GM21786 (cell line): ENCODE results near the gene DOCK9.
"Not testable (repeated sequence)": the region's sequence is repeated elsewhere in the genome, so short reads cannot be mapped to it uniquely, and the experiment has no call there.

ENCODE experiments used
- ATAC-seq: cut with Tn5 transposase; IDR thresholded peaks from one replicate; pipeline ENCODE4 v1.9.1; 2021; ENCODE audit not compliant: unreplicated experiment

The DOCK9 gene

DNA sequence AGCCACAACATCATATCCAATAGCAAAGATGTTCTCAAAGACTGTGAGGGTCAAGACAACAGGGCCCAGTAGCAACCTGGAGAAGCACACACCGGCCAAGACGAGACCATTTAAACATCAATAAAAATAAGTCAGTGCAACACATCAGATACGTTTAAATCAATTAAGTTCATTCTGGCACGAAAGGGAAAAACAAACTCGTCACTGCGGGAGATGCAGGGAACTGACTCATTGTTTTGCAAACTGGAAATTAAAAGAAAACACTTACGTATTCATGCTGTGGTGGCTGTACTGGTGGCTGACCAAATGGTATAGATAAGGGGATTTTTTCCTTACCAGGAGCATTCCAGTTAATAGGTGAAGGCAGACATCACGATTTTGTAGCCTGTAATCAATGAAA, 199.1 kb downstream of the DOCK9 start:
- no peak for ATAC-seq

GRCh38 chr13:98776644-98777043, 201.2 kb downstream of the DOCK9 start:
- no peak for ATAC-seq

DNA sequence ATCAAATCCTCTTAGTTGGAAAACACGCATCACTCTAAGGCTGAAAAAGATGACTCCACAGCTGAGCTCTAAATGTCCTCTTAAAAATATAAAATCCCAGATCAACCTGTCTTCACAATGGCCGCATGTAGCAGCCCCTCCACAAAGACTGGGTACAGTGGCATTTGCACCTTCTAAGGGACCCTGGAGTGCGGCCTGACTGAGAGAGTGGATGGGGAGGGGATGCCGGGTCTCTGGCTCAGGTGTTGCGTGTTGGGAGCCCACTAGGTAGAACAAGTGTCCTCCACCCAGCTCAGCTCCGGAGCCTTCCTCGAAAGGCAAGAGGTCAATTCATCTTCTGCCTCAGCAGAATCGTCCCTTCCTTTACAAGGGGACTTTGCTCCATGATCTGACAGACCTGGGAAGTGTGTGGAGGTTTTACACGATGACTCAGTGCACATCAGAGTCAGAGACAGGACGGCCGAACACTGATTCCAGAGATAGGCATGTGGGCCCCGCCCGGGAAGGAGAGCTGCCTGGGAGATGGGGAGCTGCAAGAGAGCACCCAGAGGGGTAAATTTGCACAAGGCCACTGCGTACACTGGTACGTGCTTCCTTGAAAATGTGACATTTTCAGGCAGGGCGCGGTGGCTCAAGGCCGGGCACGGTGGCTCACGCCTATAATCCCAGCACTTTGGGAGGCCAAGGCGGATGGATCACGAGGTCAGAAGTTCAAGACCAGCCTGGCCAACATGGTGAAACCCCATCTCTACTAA, 201.8 kb downstream of the DOCK9 start:
- no peak for ATAC-seq

GRCh38 chr13:98775386-98775785, 202.5 kb downstream of the DOCK9 start:
- no peak for ATAC-seq

GRCh38 chr13:98774776-98775175, 203.1 kb downstream of the DOCK9 start:
- ATAC-seq = no peak

GRCh38 chr13:98773921-98774320, 203.9 kb downstream of the DOCK9 start:
- ATAC-seq = no peak

DNA sequence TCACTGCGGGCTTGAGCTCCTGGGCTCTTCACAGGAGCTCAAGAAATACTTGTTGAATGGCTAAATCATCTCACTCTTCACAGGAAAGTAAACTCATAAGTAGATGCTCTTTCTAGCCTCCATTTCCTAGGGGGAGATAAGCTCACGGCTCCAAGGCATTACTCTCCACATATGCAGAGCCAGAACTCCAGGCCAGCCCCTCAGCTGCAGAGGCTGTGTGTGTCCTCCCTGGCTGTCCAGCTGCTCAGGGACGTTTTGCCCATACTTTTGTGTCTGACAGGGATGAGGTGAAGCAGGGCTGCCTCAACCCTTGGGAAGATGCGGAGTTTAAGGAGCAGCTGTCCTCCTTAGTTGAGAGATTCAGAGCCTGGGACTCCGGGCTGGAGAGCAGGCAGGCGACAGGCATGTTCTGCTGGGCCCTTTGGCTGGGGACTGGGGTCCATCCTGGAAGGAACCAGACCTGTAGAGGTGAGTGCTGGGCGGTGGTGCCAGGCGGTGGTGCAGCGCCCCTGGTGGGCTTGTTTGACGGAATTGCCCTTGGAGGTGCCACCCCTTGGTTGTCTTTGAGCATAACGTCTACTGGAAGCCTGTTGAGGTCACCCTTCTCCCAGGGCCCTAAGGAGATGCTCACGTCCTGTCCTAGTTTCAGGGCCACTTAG, 204.9 kb downstream of the DOCK9 start:
- no peak for ATAC-seq

DNA sequence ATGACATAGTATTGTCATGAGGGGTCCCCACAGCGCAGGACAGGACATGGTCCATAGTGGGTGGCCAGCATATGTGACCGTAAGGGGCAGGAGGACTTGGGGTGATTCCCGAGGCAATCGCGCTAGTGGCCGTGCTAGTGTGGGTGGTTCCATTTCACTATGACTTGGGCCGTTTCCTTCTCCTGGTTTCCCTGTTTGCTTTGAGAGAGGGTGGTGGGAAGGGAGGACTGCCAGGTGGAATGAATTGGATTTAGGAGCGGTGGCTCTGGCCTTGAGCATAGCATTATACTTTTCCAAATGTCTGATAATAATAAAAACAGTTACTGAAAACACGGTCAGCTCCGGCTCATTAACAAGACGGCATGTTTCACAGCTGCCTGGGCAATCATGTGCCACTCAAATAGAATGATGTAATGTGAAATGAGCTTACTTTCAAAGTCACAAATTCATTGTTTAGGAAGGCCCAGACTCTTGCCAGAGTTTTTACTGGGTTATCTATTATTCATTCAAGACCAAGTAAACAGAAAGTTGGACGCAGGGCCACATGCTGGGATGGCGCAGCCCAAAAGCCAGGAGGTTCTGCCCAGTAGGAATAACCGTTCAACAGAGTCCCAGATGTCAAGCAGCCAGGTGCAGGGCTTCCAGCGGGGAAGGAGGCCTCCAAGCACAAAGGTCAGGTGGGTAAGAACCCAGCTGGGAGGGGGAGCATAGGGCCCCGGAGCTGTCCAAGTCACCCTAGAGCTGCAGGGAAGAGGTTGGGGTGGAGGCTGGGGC, 205.8 kb downstream of the DOCK9 start:
- ATAC-seq = no peak

DNA sequence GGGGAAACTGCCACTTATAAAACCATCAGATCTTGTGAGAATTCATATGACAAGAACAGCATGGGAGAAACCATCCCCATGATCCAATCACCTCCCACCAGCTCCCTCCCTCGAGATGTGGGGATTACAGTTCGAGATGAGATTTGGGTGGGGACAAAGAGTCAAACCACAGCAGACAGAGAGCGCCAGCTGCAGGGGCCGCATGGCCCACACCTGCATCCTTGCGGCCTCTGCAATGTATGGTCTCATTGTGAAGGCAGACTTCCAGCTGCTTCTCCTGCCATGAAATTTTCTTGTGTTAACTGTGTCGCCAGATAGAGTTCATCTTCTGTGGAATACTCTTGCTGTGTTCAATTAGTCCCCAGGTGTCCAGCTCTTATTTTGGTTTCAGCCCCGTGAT, 208.1 kb downstream of the DOCK9 start:
- no peak for ATAC-seq

DNA sequence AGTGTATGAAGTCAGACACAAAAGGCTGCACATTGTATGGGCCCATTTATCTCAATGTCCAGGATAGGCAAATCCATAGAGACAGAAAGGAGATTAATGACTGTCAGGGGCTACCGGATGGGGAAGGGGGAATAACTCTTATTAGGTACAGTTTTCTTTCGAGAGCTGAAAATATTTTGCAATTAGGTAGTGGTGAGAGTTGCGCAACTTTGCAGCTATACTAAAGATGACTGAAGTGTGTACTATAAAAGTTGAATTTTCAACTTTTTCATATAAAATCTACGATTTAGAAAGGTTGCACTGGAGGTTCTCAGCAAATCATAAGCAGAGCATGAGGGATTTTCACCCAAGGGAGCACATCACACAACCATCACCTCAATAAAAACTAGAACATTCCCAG, 209.3 kb downstream of the DOCK9 start:
- no peak for ATAC-seq

GRCh38 chr13:98766697-98767096, 211.2 kb downstream of the DOCK9 start:
- ATAC-seq = no peak

- ATAC-seq = no peak
Measured at GRCh38 chr13:98765996-98766519, 211.8 kb downstream of the DOCK9 start.

- ATAC-seq = peak; percentile 33
Measured at GRCh38 chr13:98761986-98762616, 215.8 kb downstream of the DOCK9 start.

DNA sequence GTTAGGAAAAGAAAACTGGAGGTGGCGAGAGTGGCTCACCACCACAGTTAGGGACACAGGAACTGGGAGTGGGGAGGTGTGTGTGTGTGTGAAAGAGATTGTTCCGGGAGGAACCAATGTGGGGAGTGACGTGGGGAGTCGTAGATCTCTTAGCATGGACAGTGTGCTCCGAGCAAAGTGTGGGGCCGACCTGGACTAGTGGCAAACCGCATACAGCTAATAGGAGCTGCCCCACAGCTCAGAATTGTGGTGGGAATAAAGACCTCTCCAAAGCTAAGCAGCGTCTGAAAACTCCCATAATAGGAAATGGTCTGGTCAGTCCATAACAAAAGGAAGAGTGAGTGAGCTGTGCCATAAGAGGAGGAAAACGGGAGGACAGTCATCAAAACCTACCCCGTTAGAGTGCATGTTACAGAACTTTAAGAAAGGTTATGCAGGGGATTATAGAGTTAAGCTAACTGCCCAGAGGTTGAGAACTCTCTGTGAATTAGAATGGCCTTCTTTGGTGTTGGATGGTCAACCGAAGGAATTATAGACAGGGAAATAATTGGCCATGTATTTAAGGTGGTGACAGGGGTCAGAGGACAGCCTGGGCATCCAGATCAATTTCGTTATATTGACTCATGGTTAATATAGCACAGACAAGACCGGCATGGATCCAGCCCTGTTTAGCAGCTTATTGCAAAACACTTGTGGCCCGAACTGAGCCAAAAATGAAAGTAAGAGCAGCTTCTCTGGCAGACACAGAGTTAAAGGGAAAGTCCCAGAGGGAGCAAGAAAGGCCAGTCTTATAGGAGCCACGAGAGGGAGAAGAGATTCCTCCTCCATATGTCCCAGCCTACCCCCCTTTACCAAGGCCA, 216.5 kb downstream of the DOCK9 start:
- ATAC-seq = peak; percentile 90

DNA sequence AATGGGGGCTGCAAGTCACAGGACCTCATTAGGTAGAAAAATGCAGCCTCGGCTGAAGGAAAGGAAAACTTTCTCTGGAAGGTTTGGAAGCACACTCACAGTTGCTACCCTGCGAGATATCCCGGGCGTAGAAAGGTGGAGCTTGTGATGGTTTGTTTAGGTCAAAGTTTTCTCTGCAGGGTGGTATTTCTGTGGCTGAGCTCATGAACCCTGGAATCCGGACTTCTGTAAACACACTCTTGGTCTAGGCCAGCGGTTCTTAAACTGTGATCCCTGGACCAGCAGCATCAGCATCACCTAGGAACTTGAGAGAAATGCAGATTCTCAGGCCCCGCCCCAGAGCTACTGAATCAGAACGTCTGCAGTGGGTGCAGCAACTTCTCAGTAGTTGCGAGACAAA, 222.1 kb downstream of the DOCK9 start:
- ATAC-seq = no peak

DNA sequence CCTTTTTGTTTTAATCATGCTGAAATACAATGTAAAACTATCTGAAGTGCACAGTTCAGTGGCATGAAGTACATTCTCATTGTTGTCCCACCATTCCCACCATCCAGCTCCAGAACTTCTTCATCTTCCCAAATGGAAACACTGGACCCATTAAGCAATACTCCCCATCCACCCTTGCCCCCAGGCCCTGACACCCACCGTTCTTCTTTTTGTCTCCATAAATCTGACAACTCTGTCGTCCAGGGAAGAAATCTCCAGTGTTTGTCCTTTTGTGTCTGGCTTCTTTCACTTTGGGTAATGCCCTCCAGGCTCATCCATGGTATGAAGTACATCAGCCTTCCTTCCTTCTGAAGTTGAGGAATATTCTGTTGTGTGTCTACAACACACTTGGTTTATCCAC, 222.7 kb downstream of the DOCK9 start:
- no peak for ATAC-seq

DNA sequence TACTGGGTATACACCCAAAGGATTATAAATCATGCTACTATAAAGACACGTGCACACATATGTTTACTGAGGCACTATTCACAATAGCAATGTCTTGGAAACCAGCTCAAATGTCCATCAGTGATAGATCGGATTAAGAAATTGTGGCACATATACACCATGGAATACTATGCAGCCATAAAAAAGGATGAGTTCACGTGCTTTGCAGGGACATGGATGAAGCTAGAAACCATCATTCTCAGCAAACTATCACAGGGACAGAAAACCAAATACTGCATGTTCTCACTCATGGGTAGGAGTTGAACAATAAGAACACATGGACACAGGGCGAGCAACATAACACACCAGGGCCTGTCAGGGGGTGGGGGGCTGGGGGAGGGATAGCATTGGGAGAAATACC, 223.4 kb downstream of the DOCK9 start:
- not testable (repeated sequence) for ATAC-seq

DNA sequence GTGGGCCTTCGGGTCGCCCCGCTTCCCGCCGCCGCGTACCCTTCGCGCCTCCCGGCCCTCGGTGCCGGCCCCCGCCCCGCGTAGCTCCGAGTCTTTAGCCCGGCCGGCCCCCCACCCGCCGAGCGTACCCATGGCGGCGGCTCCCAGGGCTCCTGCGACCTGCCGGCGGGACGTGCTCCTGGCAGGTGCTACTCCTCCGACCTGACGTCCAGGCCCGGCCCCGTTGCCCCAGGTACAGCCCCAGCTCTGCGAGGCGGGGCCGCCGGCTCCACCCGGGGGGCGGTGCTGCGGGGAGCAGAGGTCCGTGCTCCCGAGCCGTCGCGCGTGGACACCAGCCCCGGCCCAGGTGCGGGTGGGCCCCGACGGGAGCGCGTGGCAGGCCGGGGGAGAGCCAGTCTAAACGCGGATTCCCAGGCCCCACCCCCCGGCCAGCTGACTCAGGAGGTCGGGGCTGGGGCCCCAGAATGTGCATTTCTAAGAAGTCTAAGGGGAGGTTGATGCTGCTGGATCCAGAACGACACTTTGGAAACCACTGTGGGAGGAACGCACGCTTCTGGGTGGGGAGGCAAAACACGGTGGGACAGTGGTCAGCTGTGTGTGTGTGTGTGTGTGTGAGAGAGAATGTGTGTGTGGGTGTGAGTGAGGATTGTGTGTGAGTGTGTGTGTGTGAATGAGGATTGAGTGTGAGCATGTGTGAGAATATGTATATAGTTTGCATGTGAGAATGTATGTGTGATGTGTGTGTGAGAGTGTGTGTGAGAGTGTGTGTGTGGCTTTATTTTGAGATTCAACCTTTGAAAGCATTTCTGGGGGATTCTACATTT, 225.2 kb downstream of the DOCK9 start, which contains the start of gene SLC15A1:
SLC15A1 (minus strand) TSS at position 206 of the 824 bp plus-strand sequence; CDS start at position 132, 74 bp downstream.
- no peak for ATAC-seq

GRCh38 chr13:98751861-98752466, 225.9 kb downstream of the DOCK9 start:
- ATAC-seq = no peak
